Activated T-cell treated with anti-CD3 and anti-CD28 coated beads, Interleukin-2, amount 50 U/mL, for 72 hours (primary cell): ENCODE results near the gene LGR6. TPM values are rescaled to one million over a fixed set of nuclear protein-coding genes. Genes with fewer than 3 reads are reported as not detected.

Source experiments
- ATAC-seq, 2 donors: fragments of 150-1000 bp; cut with Tn5 transposase; replicated peaks in 1 of 2; 2 replicates each; pipeline ENCODE4 v1.10.0; 2021; ENCODE audit warnings: moderate library complexity in 2 of 2, mild to moderate bottlenecking in 1 of 2
- DNase-seq, 2 donors: peaks; one replicate each; pipeline ENCODE4 v3.0.0; 2021 to 2022; ENCODE audit warnings: mixed read lengths in 1 of 2
- H3K27ac Mint-ChIP-seq: one replicate; pipeline ENCODE4 v1.8.0; 2022; ENCODE audit warnings: mild to moderate bottlenecking, moderate library complexity, mixed read lengths
- H3K27me3 Mint-ChIP-seq: one replicate; pipeline ENCODE4 v1.8.0; 2022; ENCODE audit warnings: low read depth, mixed read lengths
- H3K36me3 Mint-ChIP-seq, 2 donors: one replicate each; pipeline ENCODE4 v1.8.0; 2022; ENCODE audit warnings: mixed read lengths in 2 of 2, mild to moderate bottlenecking in 1 of 2; ENCODE audit not compliant: insufficient read depth in 2 of 2
- H3K4me1 Mint-ChIP-seq: one replicate; pipeline ENCODE4 v1.8.0; 2022; ENCODE audit warnings: low read depth, mixed read lengths
- H3K4me3 Mint-ChIP-seq, 2 donors: one replicate each; pipeline ENCODE4 v1.8.0; 2022; ENCODE audit warnings: mild to moderate bottlenecking in 2 of 2, mixed read lengths in 2 of 2, moderate library complexity in 2 of 2
- H3K9me3 Mint-ChIP-seq, 2 donors: one replicate each; pipeline ENCODE4 v1.8.0; 2022; ENCODE audit warnings: mixed read lengths in 2 of 2
- total RNA-seq, 2 donors: library from RNA; stranded (reverse); gene quantifications; one replicate each; pipeline ENCODE4 v1.2.3, GENCODE V29; 2022

The LGR6 gene
- total RNA-seq, 2 donors from 2014 or later, result 0.22 to 0.69 TPM

- H3K36me3 Mint-ChIP-seq, result no peaks in the 10 kb centered on the region
- ATAC-seq, result peak; percentile 67 to 70
- H3K4me1 Mint-ChIP-seq, result no peaks in the 10 kb centered on the region
- H3K27me3 Mint-ChIP-seq, result peaks cover 7% of the 10 kb centered on the region
- H3K9me3 Mint-ChIP-seq, result no peaks in the 10 kb centered on the region
- no peak overlapping the region for H3K4me3 Mint-ChIP-seq
- DNase-seq, result peak; percentile 54
- H3K27ac Mint-ChIP-seq, result no peak overlapping the region
Measured at GRCh38 chr1:202274611-202275010, 81.0 kb downstream of the LGR6 start.

- ATAC-seq, result no peak
- no peaks in the 10 kb centered on the region for H3K4me1 Mint-ChIP-seq
- peaks cover 7% of the 10 kb centered on the region for H3K27me3 Mint-ChIP-seq
- DNase-seq, result no peak
- H3K9me3 Mint-ChIP-seq, result no peaks in the 10 kb centered on the region
- H3K36me3 Mint-ChIP-seq, result no peaks in the 10 kb centered on the region
- H3K27ac Mint-ChIP-seq, result no peak overlapping the region
- H3K4me3 Mint-ChIP-seq, result no peak overlapping the region
Measured at GRCh38 chr1:202275061-202275770, 81.6 kb downstream of the LGR6 start.

- no peaks in the 10 kb centered on the region for H3K36me3 Mint-ChIP-seq
- H3K9me3 Mint-ChIP-seq, result no peaks in the 10 kb centered on the region
- ATAC-seq (no peak), DNase-seq (no peak)
- peaks cover 7% of the 10 kb centered on the region for H3K27me3 Mint-ChIP-seq
- no peak overlapping the region for H3K4me3 Mint-ChIP-seq
- no peaks in the 10 kb centered on the region for H3K4me1 Mint-ChIP-seq
- H3K27ac Mint-ChIP-seq, result no peak overlapping the region
Measured at GRCh38 chr1:202276081-202276715, 82.6 kb downstream of the LGR6 start.

- H3K27ac Mint-ChIP-seq, result no peak overlapping the region
- ATAC-seq, result no peak
- DNase-seq, result no peak
- no peaks in the 10 kb centered on the region for H3K36me3 Mint-ChIP-seq
- H3K4me3 Mint-ChIP-seq, result no peak overlapping the region
- H3K9me3 Mint-ChIP-seq, result no peaks in the 10 kb centered on the region
- H3K27me3 Mint-ChIP-seq, result peaks cover 7% of the 10 kb centered on the region
- no peaks in the 10 kb centered on the region for H3K4me1 Mint-ChIP-seq
Measured at GRCh38 chr1:202276920-202277319, 83.3 kb downstream of the LGR6 start.

DNA sequence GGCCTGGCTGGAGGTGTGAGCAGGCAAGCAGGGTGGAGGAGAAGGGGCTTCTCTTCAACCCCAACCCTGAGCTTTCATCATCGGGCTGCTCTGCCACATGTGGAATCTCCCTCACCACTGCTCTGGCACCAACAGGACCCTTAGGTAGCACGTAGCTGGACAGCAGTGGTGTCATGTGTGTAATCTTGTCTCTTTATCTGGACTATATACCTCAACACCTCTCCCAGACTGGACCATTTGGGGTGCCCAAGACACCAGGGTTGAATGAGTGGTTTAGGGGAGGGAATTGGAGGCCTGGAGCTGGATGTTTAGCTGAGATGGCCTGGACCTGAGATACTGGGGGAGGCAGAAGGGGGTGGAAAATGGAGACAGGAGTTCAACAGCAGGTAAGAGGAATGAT is 85.2 kb downstream of the LGR6 start:
- Mint-ChIP-seq H3K4me3 (no peak overlapping the region), H3K36me3 (no peaks in the 10 kb centered on the region), H3K27ac (no peak overlapping the region), H3K27me3 (peaks cover 7% of the 10 kb centered on the region), H3K9me3 (no peaks in the 10 kb centered on the region), H3K4me1 (peaks cover 9% of the 10 kb centered on the region)
- no peak for DNase-seq
- ATAC-seq, result no peak

DNA sequence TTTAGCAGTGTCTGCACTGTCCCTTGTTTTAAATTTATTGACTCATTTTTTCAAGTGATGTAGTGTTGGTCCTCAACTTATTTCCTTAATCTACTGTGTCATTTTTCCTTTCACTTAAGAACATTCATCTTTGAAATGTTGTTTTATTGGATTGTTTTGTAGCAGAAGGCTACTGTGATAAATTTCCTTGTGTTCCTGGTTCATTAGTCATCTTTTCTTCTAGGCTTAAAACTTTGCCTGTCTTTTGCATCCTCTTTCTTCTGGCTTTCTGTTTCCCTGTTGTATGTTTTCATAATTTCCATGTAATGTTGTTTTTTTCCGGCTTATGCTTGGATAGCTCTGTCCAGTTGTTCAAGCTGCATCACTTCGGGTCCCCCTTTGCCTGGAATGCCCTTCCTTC is 86.2 kb downstream of the LGR6 start:
- ATAC-seq, result no peak
- Mint-ChIP-seq H3K27ac (no peak overlapping the region), H3K9me3 (no peaks in the 10 kb centered on the region), H3K36me3 (no peaks in the 10 kb centered on the region), H3K4me3 (no peak overlapping the region), H3K27me3 (peaks cover 7% of the 10 kb centered on the region), H3K4me1 (peaks cover 12% of the 10 kb centered on the region)
- no peak for DNase-seq

DNA sequence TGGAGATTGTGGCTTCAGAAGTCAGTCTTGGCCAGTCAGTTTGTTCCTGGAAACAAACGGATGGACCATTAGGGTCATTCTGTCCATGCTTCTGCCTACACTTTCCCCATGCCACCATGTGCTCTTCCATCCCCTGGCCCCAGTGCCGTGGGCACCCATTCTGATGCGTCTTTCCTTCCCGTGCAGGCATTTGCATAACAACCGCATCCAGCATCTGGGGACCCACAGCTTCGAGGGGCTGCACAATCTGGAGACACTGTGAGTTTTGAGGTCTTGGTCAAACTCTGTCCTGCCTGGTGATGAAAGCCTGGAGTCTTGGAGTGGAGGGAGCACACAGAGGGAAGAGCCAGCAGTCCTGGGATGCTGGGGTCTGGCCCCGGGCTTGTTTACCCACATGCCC is 87.0 kb downstream of the LGR6 start:
- Mint-ChIP-seq H3K27ac (no peak overlapping the region), H3K4me1 (peaks cover 12% of the 10 kb centered on the region), H3K27me3 (peaks cover 7% of the 10 kb centered on the region), H3K4me3 (no peak overlapping the region), H3K9me3 (no peaks in the 10 kb centered on the region), H3K36me3 (no peaks in the 10 kb centered on the region)
- DNase-seq (no peak), ATAC-seq (no peak)

- no peak for DNase-seq
- Mint-ChIP-seq H3K4me3 (no peak overlapping the region), H3K4me1 (peaks cover 12% of the 10 kb centered on the region), H3K36me3 (no peaks in the 10 kb centered on the region), H3K27ac (no peak overlapping the region), H3K9me3 (no peaks in the 10 kb centered on the region), H3K27me3 (peaks cover 7% of the 10 kb centered on the region)
- no peak for ATAC-seq
Measured at GRCh38 chr1:202281316-202282024, 87.9 kb downstream of the LGR6 start.

- Mint-ChIP-seq H3K9me3 (no peaks in the 10 kb centered on the region), H3K4me1 (peaks cover 12% of the 10 kb centered on the region), H3K36me3 (no peaks in the 10 kb centered on the region), H3K27me3 (peaks cover 7% of the 10 kb centered on the region), H3K27ac (no peak overlapping the region), H3K4me3 (no peak overlapping the region)
- ATAC-seq, result no peak
- no peak for DNase-seq
Measured at GRCh38 chr1:202282025-202282371, 88.4 kb downstream of the LGR6 start.

- Mint-ChIP-seq H3K4me3 (no peak overlapping the region), H3K27me3 (peaks cover 7% of the 10 kb centered on the region), H3K4me1 (peaks cover 12% of the 10 kb centered on the region), H3K27ac (no peak overlapping the region), H3K9me3 (no peaks in the 10 kb centered on the region), H3K36me3 (no peaks in the 10 kb centered on the region)
- ATAC-seq (no peak), DNase-seq (no peak)
Measured at GRCh38 chr1:202282596-202283283, 89.1 kb downstream of the LGR6 start.

DNA sequence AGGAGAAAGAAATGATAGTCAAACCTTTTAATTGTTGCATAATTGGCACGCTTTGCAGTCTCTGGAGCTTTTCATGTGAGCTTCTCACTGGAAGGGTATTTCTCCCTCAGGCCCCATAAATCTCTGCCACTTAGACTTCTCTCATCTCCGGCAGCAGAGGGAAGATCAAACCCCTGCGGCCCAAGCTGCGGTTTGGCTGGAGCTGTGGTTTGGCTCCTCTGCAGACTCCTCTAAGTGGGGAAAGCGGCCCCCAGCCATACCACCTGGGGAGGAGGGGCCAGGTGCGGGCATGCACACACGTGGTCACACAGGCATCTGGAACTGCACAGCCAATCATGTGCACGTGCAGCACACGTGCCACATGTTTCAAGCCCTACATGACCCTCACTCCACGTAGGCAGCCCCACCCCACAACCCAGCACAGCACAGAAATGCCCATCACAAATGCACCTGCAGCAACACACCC is 89.8 kb downstream of the LGR6 start:
- DNase-seq (no peak), ATAC-seq (peak in 1 of 2 donors; percentile 39)
- H3K27me3 Mint-ChIP-seq, result peaks cover under 1% of the 10 kb centered on the region
- H3K27ac Mint-ChIP-seq, result no peak overlapping the region
- H3K36me3 Mint-ChIP-seq, result no peaks in the 10 kb centered on the region
- peaks cover 12% of the 10 kb centered on the region for H3K4me1 Mint-ChIP-seq
- no peak overlapping the region for H3K4me3 Mint-ChIP-seq
- no peaks in the 10 kb centered on the region for H3K9me3 Mint-ChIP-seq

GRCh38 chr1:202283991-202284390 is 90.4 kb downstream of the LGR6 start:
- Mint-ChIP-seq H3K27me3 (no peaks in the 10 kb centered on the region), H3K36me3 (no peaks in the 10 kb centered on the region), H3K9me3 (no peaks in the 10 kb centered on the region), H3K4me1 (peaks cover 12% of the 10 kb centered on the region), H3K4me3 (no peak overlapping the region), H3K27ac (no peak overlapping the region)
- no peak for ATAC-seq
- no peak for DNase-seq

DNA sequence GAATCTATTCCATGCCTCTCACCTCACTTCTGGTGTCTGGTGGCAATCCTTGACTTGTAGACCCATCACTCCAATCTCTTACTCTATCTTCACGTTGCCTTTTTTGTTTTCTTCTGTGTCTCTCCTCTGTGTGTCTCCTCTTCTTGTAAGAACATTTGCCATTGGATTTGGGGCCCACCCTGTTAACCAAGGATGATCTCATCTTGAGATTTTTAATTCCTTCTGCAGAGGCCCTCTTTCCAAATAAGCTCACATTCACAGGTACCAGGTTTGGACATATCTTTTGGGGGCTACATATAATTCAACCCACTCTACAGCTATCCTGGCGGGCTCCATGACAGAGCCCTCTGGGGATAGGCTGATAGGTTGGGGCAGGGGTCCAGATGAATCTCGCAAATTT is 92.3 kb downstream of the LGR6 start:
- Mint-ChIP-seq H3K36me3 (no peaks in the 10 kb centered on the region), H3K27ac (no peak overlapping the region), H3K4me1 (peaks cover 12% of the 10 kb centered on the region), H3K4me3 (no peak overlapping the region), H3K9me3 (no peaks in the 10 kb centered on the region), H3K27me3 (no peaks in the 10 kb centered on the region)
- no peak for ATAC-seq
- DNase-seq, result no peak
